Right kidney (tissue), 1 donor: ENCODE measurements around the gene GSK3A.
A peak's percentile ranks its signal among the peaks of the same experiment; 100 is the strongest.

ENCODE experiments used
- DNase-seq: peaks from one replicate; pipeline ENCODE4 v3.0.0-alpha.2; 2016

Gene GSK3A

DNA sequence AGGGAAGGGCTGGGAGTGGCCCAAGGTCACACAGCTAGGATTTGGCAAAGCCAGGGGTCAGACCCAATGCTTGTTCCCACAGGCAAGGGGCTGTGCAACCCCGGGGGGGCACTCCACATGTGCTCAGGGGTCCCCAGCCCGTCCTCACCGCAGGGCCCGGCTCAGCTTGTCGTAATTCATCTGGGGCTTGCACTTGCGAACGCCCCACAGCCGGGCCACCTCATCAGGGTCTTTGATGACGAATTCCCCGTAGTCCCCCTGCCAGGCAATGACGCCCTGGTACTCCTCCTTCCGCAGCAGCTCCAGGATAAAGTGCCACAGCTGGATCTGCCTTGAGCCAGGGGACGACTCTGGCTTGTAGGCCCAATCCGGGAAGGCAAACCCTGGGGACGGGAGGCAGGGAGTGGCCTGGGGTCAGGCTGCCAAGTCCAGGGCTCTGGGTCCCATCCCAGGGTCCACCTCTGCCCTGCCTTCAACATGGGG is 7.8 kb upstream of the GSK3A start:
- DNase-seq = no peak

DNA sequence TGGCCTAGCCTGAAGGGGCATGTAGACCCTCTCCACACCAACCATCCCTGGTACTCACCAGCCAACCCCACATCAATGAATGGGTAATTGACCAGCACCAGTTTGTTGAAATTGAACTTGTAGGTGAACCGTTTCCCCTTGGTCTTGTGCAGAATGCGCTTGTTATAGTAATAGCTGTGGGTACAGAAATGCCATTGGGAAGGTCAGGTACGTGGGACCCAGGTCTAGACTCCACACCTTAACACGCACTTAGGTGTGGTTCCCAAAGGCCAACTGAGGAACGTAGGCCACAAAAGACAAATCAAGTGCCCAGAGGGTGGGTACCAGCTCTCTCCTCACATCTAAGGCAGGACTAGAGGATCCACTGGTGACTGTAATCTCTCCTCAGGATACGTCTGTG is 7.4 kb upstream of the GSK3A start:
- no peak for DNase-seq

DNA sequence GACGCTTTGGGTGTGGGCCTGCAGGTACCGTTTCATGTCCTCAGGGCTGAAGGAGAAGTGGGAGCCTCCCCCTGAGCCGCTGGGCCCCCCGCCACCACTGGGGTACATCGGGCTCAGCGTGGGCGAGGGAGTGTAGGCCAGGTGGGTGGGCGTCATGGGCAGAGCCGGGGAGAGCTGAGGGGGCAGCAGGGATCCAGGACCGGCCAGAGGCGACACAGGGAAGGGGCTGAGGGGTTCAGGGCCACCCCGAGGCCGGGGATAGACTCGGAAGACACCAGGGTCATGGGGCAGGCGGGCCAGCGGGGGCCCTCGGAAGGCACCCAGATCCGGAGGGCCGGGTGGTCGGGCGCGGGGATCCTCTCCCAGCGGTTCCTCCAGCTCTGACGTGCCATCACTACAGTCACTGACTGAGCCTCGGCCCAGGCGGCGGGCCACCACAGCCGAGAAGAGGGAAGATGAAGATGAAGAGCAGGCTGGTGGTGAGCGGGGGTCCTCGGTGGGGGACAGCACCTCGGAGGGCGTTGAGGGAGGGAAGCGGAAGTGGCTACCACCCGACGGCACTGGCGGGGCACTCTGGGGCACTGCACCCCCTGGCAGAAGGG is 6.8 kb upstream of the GSK3A start:
- no peak for DNase-seq

DNA sequence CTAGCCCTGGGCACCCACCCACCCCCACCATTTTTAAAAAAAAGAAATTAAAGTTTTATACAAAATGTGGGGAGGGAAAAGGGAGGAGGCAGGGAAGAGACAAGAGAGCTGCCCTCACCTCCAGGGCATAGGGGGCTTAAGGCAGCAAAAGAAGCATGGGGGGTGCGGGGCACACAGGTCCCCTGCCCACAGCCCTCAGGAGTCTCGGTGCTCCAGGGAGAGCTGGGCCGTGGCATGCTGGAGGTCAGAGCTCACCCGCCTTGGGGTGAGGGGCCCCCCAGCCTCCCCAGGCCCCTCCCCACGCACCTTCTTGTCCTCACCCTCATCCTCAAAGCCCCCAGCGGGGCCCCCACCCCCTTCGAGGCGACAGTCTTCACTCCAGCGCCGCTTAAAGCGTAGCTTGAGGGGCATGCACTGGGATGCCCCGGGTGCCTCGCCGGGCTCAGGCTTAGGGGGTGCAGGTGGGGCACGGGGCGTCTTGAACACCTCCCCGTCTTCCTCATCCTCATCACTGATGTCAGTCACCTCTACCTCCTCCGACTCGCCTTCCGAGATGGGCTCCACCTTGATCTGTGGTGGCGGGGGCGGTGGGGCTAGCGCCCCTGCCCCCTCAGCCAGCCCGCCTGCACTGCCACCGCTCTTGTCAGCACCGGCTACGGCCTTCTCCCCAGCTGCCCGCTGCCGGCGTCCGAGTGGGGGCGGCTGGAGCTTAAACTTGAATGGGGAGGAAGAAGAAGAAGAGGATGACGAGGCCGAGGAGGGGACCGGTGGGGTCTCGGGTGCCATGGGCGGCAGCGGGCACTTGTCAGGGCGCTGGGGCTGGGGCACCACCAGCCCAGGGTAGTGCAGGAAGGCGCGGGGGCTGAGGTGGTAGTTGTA is 6.1 kb upstream of the GSK3A start:
- no peak for DNase-seq

DNA sequence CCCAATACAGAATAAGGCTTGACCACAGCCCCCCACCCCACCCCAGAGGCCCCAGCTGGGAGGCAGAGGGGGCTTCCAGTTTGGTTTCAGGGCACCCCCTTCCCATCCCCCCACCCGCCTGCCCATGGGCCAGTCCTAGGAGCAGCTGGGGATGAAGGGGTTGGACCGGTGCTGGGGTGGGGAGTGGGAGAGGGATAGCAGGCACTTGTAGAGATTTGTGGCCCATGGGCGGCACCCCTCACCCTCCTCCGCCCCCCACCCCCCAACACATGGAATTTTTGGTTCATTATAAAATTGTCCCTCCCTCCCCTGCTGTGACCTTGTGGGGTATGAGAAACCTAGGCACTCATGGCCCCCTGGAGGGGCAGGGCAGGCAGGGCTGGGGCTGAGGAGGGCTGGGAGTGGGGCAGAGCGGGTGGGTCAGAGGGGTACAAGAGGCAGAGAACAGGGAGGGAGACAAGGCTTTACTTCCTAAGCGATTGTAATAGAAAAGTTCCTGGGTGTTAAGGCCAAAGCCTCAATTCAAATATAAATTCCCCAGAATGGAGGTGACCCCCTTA is 5.3 kb upstream of the GSK3A start:
- no peak for DNase-seq

DNA sequence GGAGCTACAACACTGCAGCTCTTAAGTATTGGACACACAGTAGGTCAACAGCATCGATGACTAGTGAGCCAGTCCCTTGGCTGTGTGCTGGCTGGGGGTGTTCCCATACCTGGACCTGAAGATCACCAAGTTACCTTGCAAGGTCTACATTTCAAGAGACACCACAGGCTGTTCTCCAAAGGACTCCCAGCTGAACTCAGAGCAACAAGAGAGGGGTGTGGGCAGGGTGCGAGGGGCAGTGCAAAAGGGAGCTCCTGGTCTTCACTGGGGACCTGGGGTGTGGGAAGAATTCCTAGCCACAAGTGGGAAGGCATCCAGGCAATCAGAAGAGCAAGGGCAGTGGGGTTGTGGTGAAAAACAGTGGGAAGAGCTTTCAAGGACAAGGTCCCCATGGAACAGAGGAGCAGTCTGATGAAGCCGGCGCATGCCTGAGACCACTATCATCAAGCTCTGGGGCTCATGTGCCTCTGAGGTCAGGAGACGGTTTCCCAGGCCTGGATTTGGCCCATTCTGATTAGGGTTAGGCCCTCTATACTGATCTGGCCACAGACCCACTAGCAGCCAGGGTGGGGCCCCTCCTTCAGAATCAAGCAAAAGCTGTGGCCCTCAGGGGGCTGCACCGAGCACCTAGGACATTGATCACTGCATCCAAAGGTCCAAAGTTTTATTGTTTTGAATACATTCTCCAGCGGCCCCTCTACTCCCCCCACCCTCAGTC is 4.7 kb upstream of the GSK3A start:
- DNase-seq = no peak

DNA sequence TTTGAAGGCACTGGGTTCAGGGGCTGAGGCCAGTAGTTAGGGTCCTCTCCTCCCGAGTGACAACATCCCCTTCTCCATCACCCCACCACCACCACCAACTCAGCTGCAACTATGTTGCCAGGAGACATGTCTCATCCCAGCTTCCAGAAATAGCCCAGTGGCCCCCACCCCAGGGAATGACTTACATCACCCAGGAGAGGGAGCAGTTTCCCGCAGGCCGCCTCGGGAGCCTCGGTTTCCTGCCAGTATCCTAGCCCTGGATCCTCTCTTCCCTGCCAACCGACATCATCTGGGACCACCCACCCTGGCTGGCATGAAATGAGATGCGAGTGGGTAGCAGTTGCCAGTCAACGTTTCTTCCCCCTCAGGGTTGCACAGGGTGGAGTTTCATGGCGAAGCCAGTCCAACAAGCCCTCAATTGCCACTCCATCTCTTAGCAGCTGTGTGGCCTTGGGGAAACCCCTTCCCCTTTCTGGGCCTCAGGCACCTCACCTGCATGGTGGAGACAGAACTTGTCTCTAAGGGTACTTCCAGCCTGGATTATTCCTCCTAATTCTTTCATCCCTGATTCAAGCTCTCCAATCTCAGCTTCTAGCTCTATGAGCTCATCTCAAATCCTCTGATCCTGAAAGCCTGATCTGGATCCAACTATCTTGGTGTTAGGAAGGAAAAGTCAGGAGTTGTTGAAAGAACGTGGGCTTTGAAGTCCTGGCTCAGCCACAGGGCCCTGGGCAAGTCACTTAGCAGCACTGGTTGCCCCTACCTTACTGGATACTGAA is 3.9 kb upstream of the GSK3A start:
- DNase-seq = peak; percentile 44

DNA sequence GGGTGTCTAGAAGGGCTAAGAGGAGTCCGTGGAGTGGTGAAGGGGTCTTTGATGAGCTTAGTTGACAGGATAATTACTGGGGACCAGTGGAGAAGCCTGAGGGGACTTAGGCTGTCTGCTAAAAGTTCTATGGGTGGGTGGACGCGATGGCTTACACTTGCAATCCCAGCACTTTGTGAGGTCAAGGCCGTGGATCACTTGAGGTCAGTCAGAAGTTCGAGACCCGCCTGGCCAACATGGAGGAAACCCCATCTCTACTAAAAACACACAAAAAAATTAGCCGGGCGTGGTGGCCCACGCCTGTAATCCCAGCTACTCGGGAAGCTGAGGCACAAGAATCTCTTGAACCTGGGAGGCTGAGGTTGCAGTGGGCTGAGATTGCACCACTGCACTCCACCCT is 2.8 kb upstream of the GSK3A start:
- no peak for DNase-seq

DNA sequence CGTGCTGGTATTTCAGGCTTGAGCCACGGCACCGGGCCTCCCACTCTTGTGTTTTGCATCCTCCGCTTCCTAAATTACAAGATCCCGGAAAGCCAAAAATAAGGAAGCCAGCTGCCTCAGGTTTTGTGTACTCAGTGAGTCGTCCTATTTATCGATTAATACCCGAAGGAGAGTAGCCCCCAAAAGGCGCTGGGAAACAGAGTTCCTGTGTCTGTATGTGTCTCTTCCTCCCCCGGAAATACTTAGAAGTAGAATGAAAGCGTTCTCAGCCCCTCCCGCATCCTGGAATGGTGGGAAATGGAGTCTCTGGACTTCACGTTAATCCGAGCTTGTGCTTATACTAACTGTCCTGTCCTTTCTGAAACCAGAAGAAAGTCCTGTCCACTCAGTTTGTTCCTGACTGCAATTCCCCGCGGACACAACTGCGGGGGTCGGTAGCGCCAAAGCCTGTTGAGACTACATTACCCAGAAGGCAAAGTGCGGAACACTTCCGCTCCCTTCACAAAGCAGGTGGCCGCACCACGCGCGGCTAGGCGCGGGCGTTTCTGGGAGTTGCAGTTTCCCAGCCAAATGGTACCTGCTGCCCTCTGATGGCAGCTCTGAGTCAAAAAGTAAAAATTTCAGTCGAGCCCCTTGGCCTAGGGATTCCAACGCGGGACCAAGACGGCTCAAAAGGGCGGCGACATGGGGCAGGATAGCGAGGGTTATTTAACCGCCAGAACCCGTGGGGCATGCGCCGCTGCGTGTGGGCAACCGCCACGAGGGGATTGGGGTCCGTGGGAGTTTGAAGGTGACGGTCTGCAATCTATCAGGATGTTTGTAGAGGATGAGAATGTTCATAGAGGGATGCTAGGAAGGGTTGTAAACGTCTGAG is 2.2 kb upstream of the GSK3A start:
- peak; percentile 92 for DNase-seq

DNA sequence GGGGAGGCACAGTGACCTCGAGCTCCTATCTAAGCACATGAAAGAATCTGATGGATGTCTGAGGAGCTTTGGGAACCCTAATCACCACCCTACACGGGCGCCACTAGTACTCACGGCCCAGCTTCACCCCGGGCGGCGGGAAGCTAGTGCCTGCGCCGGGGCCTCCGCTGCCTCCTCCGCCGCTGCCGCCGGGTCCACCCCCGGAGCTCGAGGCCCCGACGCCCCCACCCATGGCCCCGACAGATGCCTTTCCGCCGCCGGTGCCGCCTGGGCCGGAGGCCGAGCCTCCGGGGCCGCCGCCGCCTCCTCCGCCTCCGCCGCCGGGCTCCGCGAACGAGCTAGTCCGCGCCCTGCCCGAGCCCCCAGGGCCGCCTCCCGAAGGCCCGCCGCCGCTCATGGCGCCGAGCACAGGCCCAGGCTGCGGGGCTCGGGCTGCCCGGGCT is 312 bp downstream of the GSK3A start:
- DNase-seq = peak; percentile 30

DNA sequence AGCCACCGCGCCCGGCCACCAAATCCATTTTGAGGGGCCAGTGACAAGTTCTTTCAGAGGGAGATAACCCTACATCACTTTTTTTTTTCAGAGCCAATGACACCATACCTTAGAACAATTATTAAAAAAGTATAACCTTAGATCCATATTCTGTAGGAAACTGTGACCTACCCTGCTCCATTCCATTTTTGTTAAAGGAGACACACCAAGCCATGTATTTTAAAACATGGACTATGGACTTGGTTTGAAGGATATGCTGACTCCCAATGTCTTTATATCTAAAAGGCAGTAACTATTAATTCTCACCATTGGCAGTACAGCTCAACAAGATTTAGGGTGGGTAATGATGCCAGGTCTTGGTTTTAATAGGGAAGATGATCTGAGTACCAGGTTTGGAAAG is 1.1 kb downstream of the GSK3A start:
- DNase-seq = no peak

DNA sequence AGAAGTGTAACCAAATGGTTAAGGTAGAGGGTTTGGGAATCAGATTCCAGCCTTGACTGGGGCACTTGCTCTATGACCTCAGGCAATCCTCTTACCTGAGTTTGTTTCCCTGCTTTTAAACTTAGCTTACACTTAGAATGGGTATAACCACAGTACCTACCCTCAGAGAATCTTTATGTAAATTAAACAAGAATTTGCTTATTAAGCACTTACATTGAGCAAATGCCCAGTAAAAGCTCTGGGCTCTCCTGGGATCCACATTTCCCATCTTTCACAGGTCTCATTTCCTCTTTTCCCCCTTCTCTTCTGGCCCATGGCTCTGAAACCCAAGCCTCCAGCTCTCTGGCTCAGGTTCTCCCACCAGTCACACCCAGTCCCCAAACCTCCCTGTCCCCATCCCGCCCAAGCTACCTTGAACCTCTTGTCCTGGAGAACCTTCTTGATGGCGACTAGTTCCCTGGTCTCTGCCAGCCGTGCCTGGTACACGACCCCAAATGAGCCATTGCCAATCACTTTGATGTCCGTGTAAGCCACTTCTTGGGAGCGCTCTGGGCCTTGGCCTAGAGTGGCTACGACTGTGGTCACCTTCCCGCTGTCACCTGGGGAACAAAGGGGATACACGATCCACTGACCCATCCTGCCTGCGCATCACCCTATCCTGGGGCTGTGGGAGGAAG is 2.7 kb downstream of the GSK3A start:
- no peak for DNase-seq

DNA sequence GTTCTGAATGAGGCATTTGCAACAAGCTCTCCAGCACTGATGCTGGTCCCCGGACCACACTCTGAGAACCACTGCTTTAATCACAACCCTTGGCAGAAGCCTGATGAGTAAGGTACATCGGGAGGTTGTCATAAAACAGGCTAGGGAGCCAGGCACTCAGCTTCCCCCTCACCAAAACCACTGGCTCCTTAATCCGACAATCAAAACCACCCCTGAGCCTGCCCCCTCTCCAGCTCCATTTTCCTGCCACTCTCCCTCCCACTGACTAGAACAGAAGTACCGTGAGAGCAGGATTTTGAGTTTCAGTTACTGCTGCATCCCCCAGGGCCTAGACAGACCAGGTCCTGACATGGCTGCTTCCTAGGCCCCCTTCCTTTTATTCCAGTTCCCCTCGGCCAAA is 7.2 kb downstream of the GSK3A start:
- no peak for DNase-seq

DNA sequence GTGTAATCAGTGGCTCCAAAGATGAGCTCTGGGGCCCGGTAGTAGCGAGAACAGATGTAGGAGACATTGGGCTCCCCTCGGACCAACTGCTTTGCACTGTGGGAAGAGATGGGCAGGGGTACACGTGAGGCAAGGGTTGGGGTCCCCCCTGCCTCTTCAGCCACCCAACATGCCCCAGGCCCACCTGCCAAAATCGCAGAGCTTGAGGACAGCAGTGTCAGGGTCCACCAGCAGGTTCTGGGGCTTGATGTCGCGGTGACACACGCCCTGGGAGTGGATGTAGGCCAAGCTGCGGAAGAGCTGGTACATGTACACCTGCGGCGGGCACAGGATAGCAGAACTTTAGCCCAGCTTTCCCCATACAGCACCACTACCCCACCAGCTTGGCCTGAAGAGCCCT is 8.0 kb downstream of the GSK3A start:
- DNase-seq = no peak

DNA sequence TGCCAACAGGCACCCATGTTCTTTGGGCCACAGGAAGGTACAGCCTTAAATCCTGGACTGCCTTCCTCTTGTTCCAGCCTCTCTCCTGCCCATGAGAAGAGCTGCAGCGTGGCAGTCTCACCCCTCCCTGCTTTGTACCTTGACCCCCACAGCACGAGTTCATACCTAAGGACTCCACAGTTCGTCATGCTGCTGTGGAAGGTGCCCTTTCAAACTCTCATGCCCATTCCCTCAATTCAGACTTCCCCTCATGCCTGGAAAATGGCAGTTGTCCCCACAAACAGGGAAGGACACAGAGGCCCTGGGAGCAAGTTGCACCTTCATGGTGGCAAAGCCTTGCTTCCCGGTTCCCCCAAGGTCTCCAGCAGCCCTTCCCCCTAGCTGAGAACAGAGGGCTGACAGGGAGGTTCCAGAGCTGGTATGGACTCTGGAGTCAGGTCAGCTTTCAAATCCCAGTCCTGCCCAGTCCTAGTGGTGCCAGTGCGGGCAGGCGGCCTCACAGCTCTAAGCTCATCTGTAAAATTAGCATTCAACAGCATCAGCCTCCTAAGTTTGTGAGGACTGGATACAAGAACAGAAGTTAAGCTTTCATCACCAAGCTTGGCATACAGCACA is 8.6 kb downstream of the GSK3A start:
- DNase-seq = no peak

DNA sequence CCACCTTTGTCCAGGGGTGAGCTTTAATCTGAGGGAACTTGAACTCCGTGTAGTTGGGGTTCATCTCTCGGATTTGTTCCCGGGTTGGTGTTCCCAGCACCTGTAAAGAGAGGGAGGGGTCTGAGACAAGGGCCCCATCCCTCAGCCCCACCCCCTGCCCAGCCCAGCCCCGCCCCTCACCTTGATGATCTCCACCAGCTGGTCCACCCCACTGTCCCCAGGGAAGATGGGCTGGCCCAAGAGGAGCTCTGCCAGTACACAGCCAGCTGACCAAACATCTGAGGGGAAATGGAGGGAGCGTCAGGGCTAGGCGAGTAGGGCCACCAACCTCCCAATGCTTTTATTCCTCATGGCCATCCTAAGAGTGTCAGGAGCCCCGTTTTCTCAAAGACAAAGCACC is 9.3 kb downstream of the GSK3A start:
- no peak for DNase-seq

DNA sequence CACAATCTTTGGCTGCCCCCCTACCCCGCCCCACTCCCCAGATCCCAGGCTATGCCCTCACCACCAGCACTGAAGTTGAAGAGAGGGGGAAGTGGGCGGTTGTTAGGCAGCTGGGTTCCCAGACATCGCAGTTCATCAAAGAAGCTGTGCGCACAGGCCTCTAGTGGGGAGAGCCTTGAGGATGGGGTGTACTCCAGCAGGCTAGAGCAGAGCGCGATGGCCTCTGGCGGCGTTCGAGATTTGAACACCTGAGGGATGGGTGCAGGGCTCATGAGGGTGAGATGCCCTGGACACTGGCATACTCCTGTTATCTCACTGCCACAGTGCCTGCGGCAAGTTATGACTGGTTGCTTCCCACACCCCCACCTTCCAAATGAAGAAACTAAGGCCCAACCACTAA is 10.0 kb downstream of the GSK3A start:
- no peak for DNase-seq

DNA sequence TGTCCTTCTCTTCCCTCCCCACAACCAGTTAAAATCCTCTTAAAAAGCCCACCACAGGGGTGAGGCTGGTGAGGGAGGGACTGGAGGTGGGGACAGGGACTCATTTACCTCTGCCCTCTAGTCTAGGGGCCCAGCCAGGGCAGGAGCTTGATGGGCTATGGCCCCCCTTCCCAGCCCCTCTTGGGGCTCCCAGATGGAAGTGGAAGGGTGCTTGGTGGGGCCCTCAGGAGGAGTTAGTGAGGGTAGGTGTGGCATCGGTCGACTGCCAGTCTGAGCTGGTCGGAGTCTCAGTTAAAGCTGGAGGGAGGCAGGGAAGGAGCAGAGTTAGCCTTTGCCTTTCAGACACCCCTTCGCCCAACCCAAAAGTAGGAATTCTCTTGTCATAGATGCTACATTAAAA is 11.8 kb downstream of the GSK3A start:
- no peak for DNase-seq

DNA sequence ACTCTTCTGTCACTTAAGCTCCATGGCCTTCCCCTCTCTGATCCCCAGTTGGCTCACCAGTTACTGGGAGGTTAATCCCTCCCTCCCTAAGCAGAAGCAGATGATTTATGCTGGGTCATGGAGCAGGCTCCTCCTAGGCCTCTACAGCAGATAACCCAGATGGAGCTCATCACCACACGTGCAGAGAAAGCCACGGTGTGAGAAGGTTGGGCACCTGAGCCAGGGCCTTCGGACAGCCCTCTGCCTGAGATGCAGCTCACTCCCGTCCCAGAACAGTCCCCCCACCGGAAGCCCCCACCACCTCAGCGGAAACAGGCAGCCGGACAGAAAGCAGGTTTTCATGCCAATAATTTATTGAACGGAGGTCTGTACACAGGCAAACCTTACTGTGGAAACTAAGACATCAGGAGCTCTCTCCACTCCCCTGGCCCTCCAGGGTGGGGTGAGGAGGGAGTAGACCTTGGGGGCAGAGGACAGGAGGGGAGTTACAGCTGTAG is 12.5 kb downstream of the GSK3A start:
- DNase-seq = no peak

DNA sequence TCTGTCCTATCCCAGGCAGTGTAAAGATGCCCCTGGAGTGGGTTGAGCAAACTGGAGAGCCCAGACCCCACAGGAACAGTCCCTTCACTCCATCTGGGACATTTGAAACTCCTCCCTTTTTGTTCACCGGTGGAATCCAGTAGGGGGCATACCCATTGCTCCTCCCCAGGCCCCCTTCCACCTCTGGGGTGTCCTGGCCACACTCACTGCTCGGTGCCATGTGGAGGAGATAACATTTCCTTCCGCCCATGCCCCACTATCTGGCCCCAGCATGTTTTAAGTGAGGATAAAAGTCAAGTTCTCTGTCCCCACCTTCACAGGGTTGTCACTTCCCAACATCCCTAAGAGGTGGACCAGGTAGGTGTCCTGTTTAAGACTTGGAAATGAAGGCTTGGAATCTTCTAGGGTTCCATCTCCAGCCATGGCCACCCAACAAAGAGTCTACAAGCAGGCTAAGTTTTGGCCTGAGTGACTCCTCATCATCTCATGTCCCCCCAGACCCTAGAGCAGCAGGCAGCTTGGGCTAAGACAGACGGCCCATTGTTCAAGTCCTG is 13.0 kb downstream of the GSK3A start:
- DNase-seq = no peak
